ENCODE data around the gene ITPR1. TPM values are rescaled to one million over a fixed set of nuclear protein-coding genes. Genes with fewer than 3 reads are reported as not detected.

The ITPR1 gene
- total RNA-seq, 4 donors from 2014 or later: 58.8 to 67.2 (median 63.1) TPM

- TF ChIP-seq CTCF (IDR thresholded peaks at IDR 0.05; ENCODE audit: low read depth): no peak
These were observed 309.8 kb downstream of the ITPR1 start for GRCh38 chr3:4802903-4803302.

- TF ChIP-seq CTCF (IDR thresholded peaks at IDR 0.05; ENCODE audit: low read depth): no peak
These were observed 311.3 kb downstream of the ITPR1 start for GRCh38 chr3:4804161-4805058.

GRCh38 chr3:4805662-4806061, 312.5 kb downstream of the ITPR1 start:
- no peak for TF ChIP-seq CTCF (IDR thresholded peaks at IDR 0.05; ENCODE audit: low read depth)

- TF ChIP-seq CTCF (IDR thresholded peaks at IDR 0.05; ENCODE audit: low read depth): no peak
These were observed 313.5 kb downstream of the ITPR1 start for GRCh38 chr3:4806535-4807108.

- no peak for TF ChIP-seq CTCF (IDR thresholded peaks at IDR 0.05; ENCODE audit: low read depth)
These were observed 314.5 kb downstream of the ITPR1 start for GRCh38 chr3:4807381-4808280.

- no peak for TF ChIP-seq CTCF (IDR thresholded peaks at IDR 0.05; ENCODE audit: low read depth)
These were observed 315.5 kb downstream of the ITPR1 start for GRCh38 chr3:4808637-4809036.

- no peak for TF ChIP-seq CTCF (IDR thresholded peaks at IDR 0.05; ENCODE audit: low read depth)
These were observed 316.8 kb downstream of the ITPR1 start for GRCh38 chr3:4809922-4810321.

Measured in subcutaneous adipose tissue (tissue), 4 donors.